Retinal pigment epithelial cell (primary cell): ENCODE results near the gene ZBTB40.

ENCODE experiments used
- DNase-seq: peaks from one replicate; pipeline ENCODE4 v3.0.0-alpha.2; 2010; ENCODE audit warnings: low read depth
- H3K4me3 ChIP-seq: 2 replicates; pipeline ENCODE4 v1.5.1; 2011; ENCODE audit warnings: mild to moderate bottlenecking, low read length, control low read depth, moderate library complexity
- TF ChIP-seq, protein P1 (sequence below): conservative IDR thresholded peaks from 2 replicates; pipeline ENCODE4 v1.5.1; 2011; ENCODE audit warnings: low read depth, low read length, control low read depth, inconsistent platforms

The ZBTB40 gene

DNA sequence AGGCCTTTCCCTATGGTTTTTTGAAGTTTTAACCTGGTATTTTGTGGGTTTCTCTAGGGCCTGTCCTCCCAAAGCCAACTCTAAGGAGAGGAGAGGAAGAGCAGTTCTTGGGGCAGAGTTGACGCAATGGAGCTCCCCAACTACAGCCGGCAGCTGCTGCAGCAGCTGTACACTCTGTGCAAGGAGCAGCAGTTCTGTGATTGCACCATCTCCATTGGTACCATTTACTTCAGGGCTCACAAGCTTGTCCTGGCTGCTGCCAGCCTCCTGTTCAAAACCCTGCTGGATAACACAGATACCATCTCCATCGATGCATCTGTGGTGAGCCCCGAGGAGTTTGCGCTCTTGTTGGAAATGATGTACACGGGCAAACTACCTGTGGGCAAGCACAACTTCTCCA lies 38.2 kb downstream of the ZBTB40 start:
- no peak overlapping the region for H3K4me3 ChIP-seq
- TF ChIP-seq, protein P1, sequence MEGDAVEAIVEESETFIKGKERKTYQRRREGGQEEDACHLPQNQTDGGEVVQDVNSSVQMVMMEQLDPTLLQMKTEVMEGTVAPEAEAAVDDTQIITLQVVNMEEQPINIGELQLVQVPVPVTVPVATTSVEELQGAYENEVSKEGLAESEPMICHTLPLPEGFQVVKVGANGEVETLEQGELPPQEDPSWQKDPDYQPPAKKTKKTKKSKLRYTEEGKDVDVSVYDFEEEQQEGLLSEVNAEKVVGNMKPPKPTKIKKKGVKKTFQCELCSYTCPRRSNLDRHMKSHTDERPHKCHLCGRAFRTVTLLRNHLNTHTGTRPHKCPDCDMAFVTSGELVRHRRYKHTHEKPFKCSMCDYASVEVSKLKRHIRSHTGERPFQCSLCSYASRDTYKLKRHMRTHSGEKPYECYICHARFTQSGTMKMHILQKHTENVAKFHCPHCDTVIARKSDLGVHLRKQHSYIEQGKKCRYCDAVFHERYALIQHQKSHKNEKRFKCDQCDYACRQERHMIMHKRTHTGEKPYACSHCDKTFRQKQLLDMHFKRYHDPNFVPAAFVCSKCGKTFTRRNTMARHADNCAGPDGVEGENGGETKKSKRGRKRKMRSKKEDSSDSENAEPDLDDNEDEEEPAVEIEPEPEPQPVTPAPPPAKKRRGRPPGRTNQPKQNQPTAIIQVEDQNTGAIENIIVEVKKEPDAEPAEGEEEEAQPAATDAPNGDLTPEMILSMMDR = no peak
- no peak for DNase-seq

DNA sequence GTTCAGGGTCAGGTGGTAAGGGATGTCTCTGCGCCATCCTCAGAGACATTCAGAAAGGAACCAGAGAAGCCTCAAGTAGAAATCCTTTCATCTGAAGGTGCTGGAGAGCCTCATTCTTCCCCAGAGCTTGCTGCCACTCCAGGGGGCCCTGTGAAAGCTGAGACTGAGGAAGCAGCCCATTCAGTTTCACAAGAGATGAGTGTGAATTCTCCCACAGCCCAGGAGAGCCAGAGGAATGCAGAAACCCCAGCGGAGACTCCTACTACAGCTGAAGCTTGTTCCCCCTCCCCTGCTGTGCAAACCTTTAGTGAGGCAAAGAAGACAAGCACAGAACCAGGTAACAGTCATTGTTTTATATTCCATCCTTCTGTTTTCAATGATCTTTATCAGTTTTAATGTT lies 38.7 kb downstream of the ZBTB40 start:
- no peak for DNase-seq
- H3K4me3 ChIP-seq = no peak overlapping the region
- TF ChIP-seq, protein P1 = no peak

DNA sequence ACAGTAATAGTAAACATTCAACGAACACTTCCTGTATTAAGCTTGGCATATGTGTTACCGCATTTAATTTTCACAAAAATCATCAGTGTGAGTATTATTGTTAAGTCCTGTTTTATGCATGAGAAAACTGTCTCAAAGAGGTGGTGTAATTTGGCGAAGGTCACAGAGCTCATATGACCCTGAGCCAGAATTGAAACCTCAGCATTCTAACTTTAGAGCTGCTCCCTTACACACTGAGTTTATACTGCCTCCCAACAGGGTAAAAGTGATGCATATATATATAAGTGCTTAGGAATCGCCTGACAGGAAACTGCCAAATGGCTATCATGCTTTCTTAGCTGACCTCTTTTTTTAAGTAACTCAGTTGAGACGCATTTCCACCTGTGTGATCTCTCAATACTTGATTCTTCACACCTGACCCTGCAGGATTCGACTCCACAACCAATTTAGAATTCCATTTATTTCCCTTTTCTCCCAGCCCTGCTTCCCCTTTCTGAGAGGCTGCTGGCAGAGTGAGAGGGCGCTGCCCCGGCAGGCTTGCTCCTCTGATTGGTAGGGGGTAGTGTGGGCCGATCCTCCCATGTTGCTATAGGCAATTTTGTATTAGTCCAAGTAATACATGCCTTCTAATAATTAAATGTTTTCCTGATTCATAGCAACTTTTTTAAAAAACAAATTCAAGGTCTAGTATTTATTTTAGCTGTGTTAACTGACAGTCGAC lies 40.5 kb downstream of the ZBTB40 start:
- no peak overlapping the region for H3K4me3 ChIP-seq

DNA sequence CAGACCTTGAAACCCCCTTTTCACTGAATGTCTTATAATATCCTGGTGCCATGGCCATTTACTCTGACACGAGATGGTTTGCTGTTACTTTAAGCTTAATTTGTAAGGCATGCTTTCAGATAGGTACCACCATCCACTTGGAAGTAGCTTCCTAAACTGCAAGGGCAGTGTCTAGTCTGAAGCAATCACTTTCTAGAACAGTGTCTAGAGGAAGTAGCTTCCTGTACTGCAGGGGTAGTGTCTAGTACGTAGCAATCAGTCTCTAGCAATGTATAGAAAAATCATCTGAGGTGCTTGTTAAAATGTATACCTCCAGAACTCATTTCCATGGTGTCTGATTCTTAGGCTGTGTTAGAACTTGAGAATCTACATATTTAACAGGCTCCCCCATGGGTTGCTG lies 42.5 kb downstream of the ZBTB40 start:
- DNase-seq = no peak
- TF ChIP-seq, protein P1 = no peak
- no peak overlapping the region for H3K4me3 ChIP-seq

More for the DNA sequence above, 40.5 kb downstream of the ZBTB40 start:
- TF ChIP-seq, protein P1 = no peak
- DNase-seq = no peak

DNA sequence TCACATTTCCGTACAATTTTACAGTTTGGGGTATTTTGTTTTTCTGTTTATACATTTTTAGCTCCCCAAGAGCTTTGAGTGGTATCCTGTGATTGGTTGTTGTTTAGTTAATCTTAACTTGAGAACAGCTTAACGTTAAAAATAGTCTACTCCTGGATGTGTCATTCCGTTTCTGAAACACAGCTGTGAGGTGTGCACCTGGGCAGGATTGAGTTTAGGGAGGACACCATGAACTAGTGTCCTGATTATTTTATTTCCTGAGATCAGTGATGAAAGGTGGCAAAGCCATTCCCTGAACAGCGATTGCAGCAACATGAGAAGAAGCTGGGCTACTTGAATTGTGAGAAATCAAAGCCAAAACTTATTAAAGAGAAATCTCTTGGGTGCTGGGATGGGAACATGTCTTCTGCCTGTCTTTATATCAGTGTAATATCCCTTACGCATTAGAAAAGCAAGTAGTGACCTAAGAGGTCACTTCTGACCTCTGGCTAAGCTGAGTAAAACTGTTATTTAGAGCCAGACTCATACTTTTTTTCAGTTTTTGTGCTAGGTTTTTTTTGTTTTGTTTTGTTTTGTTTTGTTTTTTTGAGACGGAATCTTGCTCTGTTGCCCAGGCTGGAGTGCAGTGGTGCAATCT lies 43.4 kb downstream of the ZBTB40 start:
- TF ChIP-seq, protein P1 = no peak
- H3K4me3 ChIP-seq = no peak overlapping the region
- no peak for DNase-seq

DNA sequence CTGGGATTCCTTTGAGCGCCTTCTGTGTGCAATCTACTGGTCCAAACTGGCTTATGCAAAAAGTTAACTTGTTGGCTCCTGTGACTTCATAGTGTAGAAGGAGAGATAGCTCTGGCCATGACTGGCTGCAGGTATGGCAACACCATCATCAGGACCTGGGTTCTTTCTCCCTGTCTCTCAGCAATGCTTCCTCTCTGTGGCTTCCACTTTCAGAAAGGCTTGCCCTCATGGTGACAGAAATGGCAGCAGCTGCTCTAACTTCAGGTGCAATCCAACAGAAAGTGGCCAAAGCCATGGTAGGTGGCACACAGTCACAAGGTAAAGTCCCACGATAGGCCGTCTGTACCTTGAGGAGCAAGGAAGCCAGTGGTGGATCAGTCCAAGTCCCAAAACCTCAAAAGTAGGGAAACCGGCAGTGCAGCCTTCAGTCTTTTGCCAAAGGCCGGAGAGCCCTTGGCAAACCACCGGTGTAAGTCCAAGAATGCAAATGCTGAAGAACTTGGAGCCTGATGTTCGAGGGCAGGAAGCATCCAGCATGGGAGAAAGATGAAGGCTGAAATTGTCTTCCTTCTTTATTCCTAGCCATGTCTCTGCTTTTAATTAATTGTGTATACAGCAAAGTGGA lies 45.0 kb downstream of the ZBTB40 start:
- no peak overlapping the region for H3K4me3 ChIP-seq
- TF ChIP-seq, protein P1 = no peak
- DNase-seq = no peak

DNA sequence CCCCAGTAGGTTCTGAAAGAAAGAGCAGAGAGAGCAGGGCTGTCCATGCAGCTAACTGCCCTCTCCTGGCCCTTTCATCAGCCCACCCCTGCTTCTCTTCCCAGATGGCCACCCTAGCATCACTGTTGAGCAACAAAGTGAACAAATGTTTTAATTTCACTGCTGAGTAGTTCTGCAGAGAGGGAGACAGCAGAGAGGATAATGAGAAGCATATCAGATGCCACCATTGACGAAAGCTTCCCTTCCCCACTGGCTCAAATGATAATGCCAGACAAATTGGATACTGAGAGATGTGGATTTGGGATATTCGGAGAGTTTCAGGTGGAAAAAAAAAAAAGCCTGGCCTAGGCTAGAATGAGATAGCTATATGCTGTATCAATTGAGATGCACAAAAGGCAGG lies 46.8 kb downstream of the ZBTB40 start:
- TF ChIP-seq, protein P1 = no peak
- H3K4me3 ChIP-seq = no peak overlapping the region
- no peak for DNase-seq
